Skin epidermis (tissue), 12 donors: ENCODE measurements around the gene TRIM4.

Experiments
- H3K27ac ChIP-seq, 21 experiments: fragments of 200-600 bp; sonication (generic) in 11 of 21; one replicate each; pipeline ENCODE4 v1.5.0; 2020; ENCODE audit warnings: mild to moderate bottlenecking in 3 of 21, inconsistent platforms in 2 of 21, moderate library complexity in 2 of 21
- H3K4me3 ChIP-seq, 7 experiments: fragments of 200-600 bp; sonication (generic) in 2 of 7; one replicate each; pipeline ENCODE4 v1.5.0; 2020; ENCODE audit warnings: inconsistent platforms in 2 of 7, mild to moderate bottlenecking in 2 of 7, moderate library complexity in 1 of 7

The TRIM4 gene

DNA sequence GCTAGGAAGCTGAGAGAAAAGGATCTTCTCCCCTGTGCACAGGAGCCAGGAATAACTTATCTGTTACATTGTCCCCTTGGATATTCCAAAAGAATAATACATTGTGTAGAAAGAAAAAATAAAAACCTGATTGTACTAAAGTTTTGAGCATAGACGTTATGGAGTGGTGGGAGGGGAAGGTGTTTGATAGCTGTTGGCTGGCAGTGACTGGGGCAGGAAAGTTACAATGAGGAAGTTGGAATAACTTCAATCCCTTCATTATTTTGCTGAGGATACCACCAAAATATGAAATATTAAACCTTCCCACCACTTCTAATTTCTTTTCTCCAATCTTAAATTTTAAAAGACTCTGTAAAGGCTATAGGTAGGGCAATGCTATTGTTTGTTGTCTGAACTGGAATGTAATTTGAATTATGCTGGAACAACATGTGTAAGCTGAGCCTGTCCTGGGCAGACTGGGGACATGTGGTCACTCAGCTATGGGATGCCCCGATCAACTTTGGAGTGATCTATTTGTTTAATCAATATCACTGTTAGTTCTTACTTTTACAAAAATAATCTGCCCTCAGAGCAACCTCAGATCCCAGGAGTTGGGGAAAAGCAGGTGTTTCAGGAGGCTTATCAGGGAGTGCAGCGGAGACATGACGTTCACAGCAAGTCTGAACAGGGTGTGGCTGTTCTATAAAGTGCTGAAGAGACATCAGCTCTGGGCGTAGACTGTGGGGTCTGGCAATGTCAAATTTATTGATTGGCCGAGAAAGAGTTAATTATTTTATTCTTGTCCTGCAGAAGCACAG is 70.7 kb downstream of the TRIM4 start:
- H3K4me3 ChIP-seq: no peak overlapping the region
- no peak overlapping the region for H3K27ac ChIP-seq

DNA sequence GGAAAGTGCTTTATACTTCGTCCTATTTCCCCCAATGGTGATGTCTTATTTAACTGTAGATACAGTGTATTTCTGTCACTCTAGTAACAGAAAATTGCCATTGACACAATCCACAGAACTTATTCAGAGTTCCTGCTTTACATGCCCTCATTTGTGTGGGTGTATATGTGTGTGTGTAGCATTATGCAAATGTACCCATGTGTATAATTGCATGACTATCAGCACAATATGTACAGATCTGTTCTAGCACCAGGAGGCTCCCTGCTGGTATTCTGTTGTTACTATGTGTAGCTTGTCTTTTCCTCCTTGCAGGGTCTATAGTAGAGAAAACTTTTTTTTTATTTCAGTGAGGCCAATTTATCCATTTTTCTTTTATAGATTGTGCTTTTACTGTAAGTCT is 75.0 kb downstream of the TRIM4 start:
- H3K27ac ChIP-seq: no peak overlapping the region
- no peak overlapping the region for H3K4me3 ChIP-seq

DNA sequence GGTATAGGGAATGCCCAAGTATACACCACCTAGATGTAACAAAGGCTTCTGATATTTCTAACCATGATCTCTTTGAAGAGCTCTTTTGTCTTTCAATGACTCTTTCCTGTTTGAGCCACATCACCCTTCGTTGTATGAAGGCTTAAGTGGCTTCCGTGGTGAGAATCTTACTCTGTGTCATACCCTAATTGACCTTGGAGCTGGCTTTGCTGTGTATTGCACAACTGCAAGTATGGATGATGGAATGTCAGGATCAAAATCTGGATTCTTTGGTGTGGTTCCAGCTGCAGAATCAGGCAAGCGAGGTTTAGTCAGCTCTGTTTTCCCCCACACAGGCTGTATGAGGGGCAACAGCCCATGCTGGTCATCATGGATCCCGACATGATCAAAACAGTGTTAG is 75.5 kb downstream of the TRIM4 start:
- Histone ChIP-seq H3K4me3 (no peak overlapping the region), H3K27ac (no peak overlapping the region)

DNA sequence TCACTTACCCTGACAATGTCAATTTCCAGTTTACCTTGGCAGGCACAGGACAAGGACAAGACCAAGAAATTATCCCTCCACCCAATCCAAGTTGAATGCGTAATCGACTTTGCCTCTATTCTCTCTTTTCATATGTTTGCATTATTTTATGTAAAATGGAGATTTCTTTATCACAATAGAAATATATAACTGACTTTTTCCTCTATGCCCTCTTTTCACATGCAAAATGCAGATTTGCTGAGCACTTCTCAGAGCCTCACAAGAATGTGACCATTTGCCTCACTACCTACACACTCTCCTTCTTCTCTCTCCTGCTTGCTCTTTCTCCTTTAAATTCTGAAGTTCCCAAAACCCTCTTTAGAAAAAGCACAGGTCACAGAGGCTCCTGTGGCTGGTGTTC is 76.4 kb downstream of the TRIM4 start:
- Histone ChIP-seq H3K4me3 (no peak overlapping the region), H3K27ac (no peak overlapping the region)
